Kidney epithelial cell (primary cell): Measurements from ENCODE around the gene BST2. TPM values are rescaled to one million over a fixed set of nuclear protein-coding genes. Genes with fewer than 3 reads are reported as not detected.

Source experiments
- DNase-seq: peaks from one replicate; pipeline ENCODE4 v3.0.0-alpha.2; 2010; ENCODE audit warnings: low read depth
- H3K27me3 ChIP-seq: 2 replicates; pipeline ENCODE4 v1.6.0; 2011; ENCODE audit warnings: low read length; ENCODE audit not compliant: control insufficient read depth, insufficient read depth
- H3K36me3 ChIP-seq: 2 replicates; pipeline ENCODE4 v1.5.1; 2011; ENCODE audit warnings: low read length; ENCODE audit not compliant: control insufficient read depth, insufficient read depth
- H3K4me3 ChIP-seq: 2 replicates; pipeline ENCODE4 v1.5.1; 2011; ENCODE audit warnings: low read depth, mild to moderate bottlenecking, control low read depth, low read length
- CTCF ChIP-seq: IDR thresholded peaks from 2 replicates; pipeline ENCODE4 v1.5.1; 2011; ENCODE audit warnings: mild to moderate bottlenecking, moderate library complexity, low read length, control low read depth, inconsistent platforms; ENCODE audit not compliant: insufficient read depth, poor library complexity, severe bottlenecking
- total RNA-seq: library from RNA; depleted of rRNA; stranded (reverse); fragments of >200 nt; gene quantifications from 2 replicates; pipeline ENCODE4 v1.2.3, GENCODE V29; 2015

The BST2 gene
- total RNA-seq, 1 donor from 2014 or later = 41.4 TPM

GRCh38 chr19:17447704-17448130, 42.3 kb upstream of the BST2 start:
- no peak for DNase-seq
- no peak for TF ChIP-seq CTCF
- no peaks in the 10 kb centered on the region for H3K36me3 ChIP-seq
- H3K4me3 ChIP-seq = peak overlapping the region; percentile 18
- peaks cover 19% of the 10 kb centered on the region for H3K27me3 ChIP-seq

- H3K36me3 ChIP-seq = no peaks in the 10 kb centered on the region
- no peak for DNase-seq
Measured at GRCh38 chr19:17445526-17446165, 40.2 kb upstream of the BST2 start.

GRCh38 chr19:17441241-17442021, 36.0 kb upstream of the BST2 start:
- peaks cover 2% of the 10 kb centered on the region for H3K27me3 ChIP-seq
- H3K4me3 ChIP-seq = no peak overlapping the region
- peak; percentile 41 for DNase-seq
- TF ChIP-seq CTCF = peak; percentile 47
- H3K36me3 ChIP-seq = no peaks in the 10 kb centered on the region

More at GRCh38 chr19:17445526-17446165, 40.2 kb upstream of the BST2 start:
- Histone ChIP-seq H3K4me3 (no peak overlapping the region), H3K27me3 (peaks cover 19% of the 10 kb centered on the region)
- no peak for TF ChIP-seq CTCF

GRCh38 chr19:17436874-17437267, 31.4 kb upstream of the BST2 start:
- Histone ChIP-seq H3K27me3 (peaks cover 2% of the 10 kb centered on the region), H3K4me3 (no peak overlapping the region), H3K36me3 (no peaks in the 10 kb centered on the region)
- no peak for TF ChIP-seq CTCF
- no peak for DNase-seq

- Histone ChIP-seq H3K4me3 (no peak overlapping the region), H3K36me3 (no peaks in the 10 kb centered on the region), H3K27me3 (peaks cover 2% of the 10 kb centered on the region)
- TF ChIP-seq CTCF = no peak
- DNase-seq = no peak
Measured at GRCh38 chr19:17436094-17436873, 30.9 kb upstream of the BST2 start.
